K562 (cell line): Measurements from ENCODE around the gene ZGLP1. TPM values are rescaled to one million over a fixed set of nuclear protein-coding genes. Genes with fewer than 3 reads are reported as not detected.
A peak's percentile ranks its signal among the peaks of the same experiment; 100 is the strongest.

Experiments
- BCL6 ChIP-seq: fragments of 250-450 bp; sonication (Bioruptor Pico); IDR thresholded peaks from 2 replicates; pipeline ENCODE4 v1.4.0; 2020
- CBX3 ChIP-seq, 2 experiments: IDR thresholded peaks; 1 replicate in 1 of 2; 2 replicates in 1 of 2; pipeline ENCODE4 v1.6.1; 2012; ENCODE audit warnings: inconsistent platforms in 2 of 2, low read length in 2 of 2, borderline replicate concordance in 1 of 2, control low read depth in 1 of 2
- CXXC5 ChIP-seq: fragments of 250-450 bp; sonication (Bioruptor Pico); IDR thresholded peaks from 2 replicates; pipeline ENCODE4 v1.8.0; 2022; ENCODE audit warnings: inconsistent platforms, mild to moderate bottlenecking, moderate library complexity
- E2F3 ChIP-seq: fragments of 250-450 bp; sonication (Bioruptor Pico); IDR thresholded peaks from 2 replicates; pipeline ENCODE4 v1.4.0; 2020; ENCODE audit warnings: mild to moderate bottlenecking
- FOXJ3 ChIP-seq: sonication (generic); formaldehyde crosslinking; IDR thresholded peaks from 2 replicates; pipeline ENCODE4 v1.4.0; 2020; ENCODE audit warnings: mild to moderate bottlenecking, missing genetic modification reagents
- HDAC6 ChIP-seq: IDR thresholded peaks from 2 replicates; pipeline ENCODE4 v1.6.1; 2012; ENCODE audit warnings: low read depth, mild to moderate bottlenecking, control low read depth, inconsistent platforms, low read length, moderate library complexity
- HSF4 ChIP-seq: fragments of 250-450 bp; sonication (Bioruptor Pico); IDR thresholded peaks from 2 replicates; pipeline ENCODE4 v2.1.2; 2022; ENCODE audit warnings: mild to moderate bottlenecking, moderate library complexity, borderline replicate concordance
- KLF1 ChIP-seq: fragments of 450-650 bp; IDR thresholded peaks from 2 replicates; pipeline ENCODE4 v1.6.1; 2016; ENCODE audit warnings: missing genetic modification characterization, missing compliant biosample characterization
- NFIC ChIP-seq: fragments of 450-650 bp; IDR thresholded peaks from 2 replicates; pipeline ENCODE4 v1.6.1; 2017; ENCODE audit warnings: mild to moderate bottlenecking, inconsistent platforms
- NFYB ChIP-seq: IDR thresholded peaks from 2 replicates; pipeline ENCODE4 v1.6.1; 2011; ENCODE audit warnings: mild to moderate bottlenecking, moderate library complexity; ENCODE audit not compliant: insufficient read length; ENCODE audit errors: extremely low read depth
- NR1H2 ChIP-seq: sonication (generic); formaldehyde crosslinking; IDR thresholded peaks from 2 replicates; pipeline ENCODE4 v1.4.0; 2020; ENCODE audit warnings: mild to moderate bottlenecking, missing genetic modification reagents
- RBFOX2 ChIP-seq: fragments of 200-400 bp; formaldehyde crosslinking; IDR thresholded peaks from 2 replicates; pipeline ENCODE4 v1.6.1; 2017; ENCODE audit warnings: low read depth, mild to moderate bottlenecking, low read length, moderate library complexity
- SMAD3 ChIP-seq: fragments of 450-650 bp; formaldehyde crosslinking; conservative IDR thresholded peaks from 2 replicates; pipeline ENCODE4 v1.4.0; 2020; ENCODE audit warnings: mild to moderate bottlenecking
- SRSF9 ChIP-seq: fragments of 200-400 bp; formaldehyde crosslinking; IDR thresholded peaks from 2 replicates; pipeline ENCODE4 v1.6.1; 2017; ENCODE audit warnings: low read depth, low read length, borderline replicate concordance
- ZNF217 ChIP-seq: sonication (generic); formaldehyde crosslinking; IDR thresholded peaks from 2 replicates; pipeline ENCODE4 v1.8.0; 2022; ENCODE audit warnings: mild to moderate bottlenecking, missing genetic modification reagents
- ZNF347 ChIP-seq: fragments of 450-650 bp; formaldehyde crosslinking; IDR thresholded peaks from 2 replicates; pipeline ENCODE4 v1.4.0; 2020; ENCODE audit warnings: low read depth, mild to moderate bottlenecking, moderate library complexity
- ZNF76 ChIP-seq: fragments of 250-450 bp; sonication (Bioruptor Pico); IDR thresholded peaks from 2 replicates; pipeline ENCODE4 v1.4.0; 2020; ENCODE audit warnings: mild to moderate bottlenecking, moderate library complexity, borderline replicate concordance
- polyA plus RNA-seq, 8 experiments: library from polyadenylated mRNA; depleted of rRNA in 4 of 8; stranded (reverse) in 5 of 8; unstranded in 3 of 8; fragments of >200 nt; fragmentation: Nextera tagmentation in 2 of 8; fragmentation: Illumina TruSeq in 1 of 8; extraction: Ambion mirVana in 2 of 8; extraction: Trizol in 1 of 8; gene quantifications; 2 replicates each; pipeline versions ENCODE4 v1.2.1 to v1.2.3, GENCODE V29; 2011 to 2014; ENCODE audit warnings: inconsistent platforms in 1 of 8, missing spikeins in 1 of 8
- total RNA-seq, 7 experiments: library from RNA; depleted of rRNA in 6 of 7; stranded (reverse); fragments of >200 nt in 6 of 7; fragmentation: Illumina TruSeq in 2 of 7; extraction: Trizol in 2 of 7; gene quantifications; 2 replicates each; pipeline versions ENCODE4 v1.2.1 to v1.2.3, GENCODE V29; 2011 to 2021; ENCODE audit warnings: low replicate concordance in 1 of 7
- TF ChIP-seq, protein P1 (sequence below): fragments of 450-650 bp; IDR thresholded peaks from 2 replicates; pipeline ENCODE4 v1.6.1; 2018; ENCODE audit not compliant: partially characterized antibody
- TF ChIP-seq, protein P2 (sequence below): sonication (generic); formaldehyde crosslinking; IDR thresholded peaks from 2 replicates; pipeline ENCODE4 v1.9.0; 2022; ENCODE audit warnings: mild to moderate bottlenecking, missing genetic modification reagents
- TF ChIP-seq, protein P3 (sequence below): fragments of 450-650 bp; IDR thresholded peaks from one replicate; pipeline ENCODE4 v1.6.1; 2018; ENCODE audit warnings: mild to moderate bottlenecking, moderate library complexity; ENCODE audit not compliant: partially characterized antibody
- TF ChIP-seq, protein P4 (sequence below): IDR thresholded peaks from 3 replicates; pipeline ENCODE4 v1.6.1; 2011; ENCODE audit warnings: borderline replicate concordance, mild to moderate bottlenecking, moderate library complexity; ENCODE audit not compliant: insufficient read length; ENCODE audit errors: extremely low read depth

The ZGLP1 gene
- total and polyA plus RNA-seq, 9 of the 15 experiments (the other 6 are each of a cell fraction or from before 2014, with no cell fraction given) = 0.24 to 4.5 (median 2.2) TPM

DNA sequence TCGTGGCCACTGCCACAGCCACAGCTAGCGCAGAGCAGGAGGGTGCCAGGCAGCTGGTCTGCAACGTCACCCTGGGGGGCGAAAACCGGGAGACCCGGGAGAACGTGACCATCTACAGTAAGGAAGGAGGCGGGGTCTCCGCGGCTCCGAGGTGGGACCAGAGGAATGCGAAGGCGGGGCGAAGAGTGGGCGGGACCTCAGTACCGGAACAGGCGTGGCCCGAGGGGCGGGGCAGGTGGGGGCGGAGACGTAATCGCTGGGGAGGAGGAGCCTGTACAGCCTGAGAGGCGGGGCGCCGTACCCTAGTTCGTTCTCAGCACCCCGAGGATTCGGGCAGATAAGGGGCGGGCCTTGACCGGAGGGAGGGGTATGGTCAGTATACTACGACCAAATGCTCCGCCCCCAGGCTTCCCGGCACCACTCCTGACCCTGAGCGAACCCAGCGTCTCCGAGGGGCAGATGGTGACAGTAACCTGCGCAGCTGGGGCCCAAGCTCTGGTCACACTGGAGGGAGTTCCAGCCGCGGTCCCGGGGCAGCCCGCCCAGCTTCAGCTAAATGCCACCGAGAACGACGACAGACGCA is 17.3 kb downstream of the ZGLP1 start (continued):
- TF ChIP-seq, protein P1, sequence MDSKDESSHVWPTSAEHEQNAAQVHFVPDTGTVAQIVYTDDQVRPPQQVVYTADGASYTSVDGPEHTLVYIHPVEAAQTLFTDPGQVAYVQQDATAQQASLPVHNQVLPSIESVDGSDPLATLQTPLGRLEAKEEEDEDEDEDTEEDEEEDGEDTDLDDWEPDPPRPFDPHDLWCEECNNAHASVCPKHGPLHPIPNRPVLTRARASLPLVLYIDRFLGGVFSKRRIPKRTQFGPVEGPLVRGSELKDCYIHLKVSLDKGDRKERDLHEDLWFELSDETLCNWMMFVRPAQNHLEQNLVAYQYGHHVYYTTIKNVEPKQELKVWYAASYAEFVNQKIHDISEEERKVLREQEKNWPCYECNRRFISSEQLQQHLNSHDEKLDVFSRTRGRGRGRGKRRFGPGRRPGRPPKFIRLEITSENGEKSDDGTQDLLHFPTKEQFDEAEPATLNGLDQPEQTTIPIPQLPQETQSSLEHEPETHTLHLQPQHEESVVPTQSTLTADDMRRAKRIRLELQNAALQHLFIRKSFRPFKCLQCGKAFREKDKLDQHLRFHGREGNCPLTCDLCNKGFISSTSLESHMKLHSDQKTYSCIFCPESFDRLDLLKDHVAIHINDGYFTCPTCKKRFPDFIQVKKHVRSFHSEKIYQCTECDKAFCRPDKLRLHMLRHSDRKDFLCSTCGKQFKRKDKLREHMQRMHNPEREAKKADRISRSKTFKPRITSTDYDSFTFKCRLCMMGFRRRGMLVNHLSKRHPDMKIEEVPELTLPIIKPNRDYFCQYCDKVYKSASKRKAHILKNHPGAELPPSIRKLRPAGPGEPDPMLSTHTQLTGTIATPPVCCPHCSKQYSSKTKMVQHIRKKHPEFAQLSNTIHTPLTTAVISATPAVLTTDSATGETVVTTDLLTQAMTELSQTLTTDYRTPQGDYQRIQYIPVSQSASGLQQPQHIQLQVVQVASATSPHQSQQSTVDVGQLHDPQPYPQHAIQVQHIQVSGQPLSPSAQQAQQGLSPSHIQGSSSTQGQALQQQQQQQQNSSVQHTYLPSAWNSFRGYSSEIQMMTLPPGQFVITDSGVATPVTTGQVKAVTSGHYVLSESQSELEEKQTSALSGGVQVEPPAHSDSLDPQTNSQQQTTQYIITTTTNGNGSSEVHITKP = no peak
- TF ChIP-seq NR1H2 (CRISPR knock-in tag) = no peak
- TF ChIP-seq, protein P2, sequence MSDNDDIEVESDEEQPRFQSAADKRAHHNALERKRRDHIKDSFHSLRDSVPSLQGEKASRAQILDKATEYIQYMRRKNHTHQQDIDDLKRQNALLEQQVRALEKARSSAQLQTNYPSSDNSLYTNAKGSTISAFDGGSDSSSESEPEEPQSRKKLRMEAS = no peak
- no peak for TF ChIP-seq BCL6
- TF ChIP-seq NFYB = no peak
- no peak for TF ChIP-seq HSF4 (CRISPR knock-in tag)
- TF ChIP-seq ZNF76 = no peak
- no peak for TF ChIP-seq CBX3 (IDR thresholded peaks at IDR 0.05; ENCODE audit: borderline replicate concordance in 1 of 2, low read length in 2 of 2)
- TF ChIP-seq HDAC6 = no peak
- no peak for TF ChIP-seq NFIC
- TF ChIP-seq, protein P3, sequence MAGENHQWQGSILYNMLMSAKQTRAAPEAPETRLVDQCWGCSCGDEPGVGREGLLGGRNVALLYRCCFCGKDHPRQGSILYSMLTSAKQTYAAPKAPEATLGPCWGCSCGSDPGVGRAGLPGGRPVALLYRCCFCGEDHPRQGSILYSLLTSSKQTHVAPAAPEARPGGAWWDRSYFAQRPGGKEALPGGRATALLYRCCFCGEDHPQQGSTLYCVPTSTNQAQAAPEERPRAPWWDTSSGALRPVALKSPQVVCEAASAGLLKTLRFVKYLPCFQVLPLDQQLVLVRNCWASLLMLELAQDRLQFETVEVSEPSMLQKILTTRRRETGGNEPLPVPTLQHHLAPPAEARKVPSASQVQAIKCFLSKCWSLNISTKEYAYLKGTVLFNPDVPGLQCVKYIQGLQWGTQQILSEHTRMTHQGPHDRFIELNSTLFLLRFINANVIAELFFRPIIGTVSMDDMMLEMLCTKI = no peak
- 0 out of 2 replicates have a peak, but pooled peaks have one; percentile 22 for TF ChIP-seq CXXC5 (CRISPR knock-in tag)
- TF ChIP-seq SRSF9 = no peak
- no peak for TF ChIP-seq SMAD3 (CRISPR knock-in tag)
- TF ChIP-seq RBFOX2 = peak; percentile 64
- no peak for TF ChIP-seq E2F3 (CRISPR knock-in tag)
- no peak for TF ChIP-seq ZNF217
- TF ChIP-seq ZNF347 = no peak
- TF ChIP-seq, protein P4, sequence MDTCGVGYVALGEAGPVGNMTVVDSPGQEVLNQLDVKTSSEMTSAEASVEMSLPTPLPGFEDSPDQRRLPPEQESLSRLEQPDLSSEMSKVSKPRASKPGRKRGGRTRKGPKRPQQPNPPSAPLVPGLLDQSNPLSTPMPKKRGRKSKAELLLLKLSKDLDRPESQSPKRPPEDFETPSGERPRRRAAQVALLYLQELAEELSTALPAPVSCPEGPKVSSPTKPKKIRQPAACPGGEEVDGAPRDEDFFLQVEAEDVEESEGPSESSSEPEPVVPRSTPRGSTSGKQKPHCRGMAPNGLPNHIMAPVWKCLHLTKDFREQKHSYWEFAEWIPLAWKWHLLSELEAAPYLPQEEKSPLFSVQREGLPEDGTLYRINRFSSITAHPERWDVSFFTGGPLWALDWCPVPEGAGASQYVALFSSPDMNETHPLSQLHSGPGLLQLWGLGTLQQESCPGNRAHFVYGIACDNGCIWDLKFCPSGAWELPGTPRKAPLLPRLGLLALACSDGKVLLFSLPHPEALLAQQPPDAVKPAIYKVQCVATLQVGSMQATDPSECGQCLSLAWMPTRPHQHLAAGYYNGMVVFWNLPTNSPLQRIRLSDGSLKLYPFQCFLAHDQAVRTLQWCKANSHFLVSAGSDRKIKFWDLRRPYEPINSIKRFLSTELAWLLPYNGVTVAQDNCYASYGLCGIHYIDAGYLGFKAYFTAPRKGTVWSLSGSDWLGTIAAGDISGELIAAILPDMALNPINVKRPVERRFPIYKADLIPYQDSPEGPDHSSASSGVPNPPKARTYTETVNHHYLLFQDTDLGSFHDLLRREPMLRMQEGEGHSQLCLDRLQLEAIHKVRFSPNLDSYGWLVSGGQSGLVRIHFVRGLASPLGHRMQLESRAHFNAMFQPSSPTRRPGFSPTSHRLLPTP = no peak
- no peak for TF ChIP-seq KLF1 (tag)
- TF ChIP-seq FOXJ3 (CRISPR knock-in tag) = no peak
